Esophagus muscularis mucosa (tissue), 4 donors: ENCODE measurements around the gene GALNT14. TPM values are rescaled to one million over a fixed set of nuclear protein-coding genes. Genes with fewer than 3 reads are reported as not detected.

Source experiments
- DNase-seq: peaks from one replicate; pipeline ENCODE4 v3.0.0-alpha.2; 2017; ENCODE audit errors: extremely low spot score
- H3K27ac ChIP-seq, 4 donors: fragments of 200-600 bp; sonication (generic); replicated peaks in 1 of 4; 1 replicate in 3 of 4; 2 replicates in 1 of 4; pipeline ENCODE4 v1.5.1; 2016 to 2019; ENCODE audit warnings: mild to moderate bottlenecking in 1 of 4
- H3K27me3 ChIP-seq, 4 donors: fragments of 200-600 bp; sonication (generic); one replicate each; pipeline versions ENCODE4 v1.5.1 to v1.6.0; 2016 to 2019
- H3K36me3 ChIP-seq, 4 donors: fragments of 200-600 bp; sonication (generic); one replicate each; pipeline ENCODE4 v1.5.1; 2016 to 2019
- H3K4me1 ChIP-seq, 4 donors: fragments of 200-600 bp; sonication (generic); one replicate each; pipeline ENCODE4 v1.5.1; 2016 to 2019
- H3K4me3 ChIP-seq, 4 donors: fragments of 200-600 bp; sonication (generic); 1 replicate in 2 of 4; 2 replicates in 2 of 4; pipeline ENCODE4 v1.5.1; 2016 to 2019; ENCODE audit warnings: mild to moderate bottlenecking in 4 of 4, moderate library complexity in 1 of 4
- H3K9me3 ChIP-seq, 4 donors: fragments of 200-600 bp; sonication (generic); 1 replicate in 3 of 4; 2 replicates in 1 of 4; pipeline ENCODE4 v1.5.1; 2016 to 2019
- CTCF ChIP-seq, 3 experiments: fragments of 200-600 bp in 2 of 3; fragments of 450-650 bp in 1 of 3; sonication (generic) in 2 of 3; IDR thresholded peaks; one replicate each; pipeline ENCODE4 v1.5.1; 2017 to 2019; ENCODE audit warnings: antibody characterized with exemption in 3 of 3, mild to moderate bottlenecking in 2 of 3, moderate library complexity in 1 of 3
- EP300 ChIP-seq: sonication (generic); formaldehyde crosslinking; IDR thresholded peaks from one replicate; pipeline ENCODE4 v1.6.1; 2017; ENCODE audit warnings: antibody characterized with exemption
- POLR2A ChIP-seq: fragments of 450-650 bp; IDR thresholded peaks from one replicate; pipeline ENCODE4 v1.6.1; 2017; ENCODE audit warnings: antibody characterized with exemption, moderate library complexity, mild to moderate bottlenecking, low read depth
- POLR2AphosphoS5 ChIP-seq, 2 donors: sonication (generic); formaldehyde crosslinking; IDR thresholded peaks; one replicate each; pipeline ENCODE4 v1.6.1; 2017; ENCODE audit warnings: antibody characterized with exemption in 2 of 2
- WGBS: methylation state at CpG from one replicate; pipeline ENCODE4 v1.1.5; 2018; 5-methylcytosine and 5-hydroxymethylcytosine counted together
- intact Hi-C: fragments of 100-400 bp; cut with DNase I; formaldehyde crosslinking; loops from one replicate; pipeline ENCODE4 v1.15.1; 2023
- total RNA-seq, 4 donors: library from RNA; depleted of rRNA; stranded (reverse); fragments of >200 nt; gene quantifications; one replicate each; pipeline versions ENCODE4 v1.1.0 to v1.2.1, GENCODE V29; 2016

The GALNT14 gene
- total RNA-seq, 4 donors from 2014 or later: 0.33 to 1.0 (median 0.80) TPM; not detected in 1

- H3K4me3 ChIP-seq: no peak overlapping the region
- peaks cover 0 to 3% (median 0%) of the 10 kb centered on the region in 4 donors for H3K27me3 ChIP-seq
- H3K9me3 ChIP-seq: no peaks in the 10 kb centered on the region
- no peak for DNase-seq
- H3K36me3 ChIP-seq: no peaks in the 10 kb centered on the region
- intact Hi-C loops: no loop called here
- TF ChIP-seq EP300 (no peak), POLR2A (no peak), POLR2AphosphoS5 (IDR thresholded peaks at IDR 0.05) (no peak), CTCF (IDR thresholded peaks at IDR 0.05) (no peak)
- H3K27ac ChIP-seq: no peak overlapping the region
- WGBS: 77% methylated on average over 2 of the region's 2 CpGs
- H3K4me1 ChIP-seq: peaks cover 0 to 6% (median 0%) of the 10 kb centered on the region in 4 donors
These were observed 187.9 kb downstream of the GALNT14 start for GRCh38 chr2:30950339-30950738.

GRCh38 chr2:30949435-30949834 is 188.8 kb downstream of the GALNT14 start:
- H3K9me3 ChIP-seq: no peaks in the 10 kb centered on the region
- peaks cover 0 to 6% (median 0%) of the 10 kb centered on the region in 4 donors for H3K4me1 ChIP-seq
- no peak overlapping the region for H3K27ac ChIP-seq
- H3K27me3 ChIP-seq: peaks cover 0 to 3% (median 0%) of the 10 kb centered on the region in 4 donors
- no peaks in the 10 kb centered on the region for H3K36me3 ChIP-seq
- 93% methylated on average over 4 of the region's 4 CpGs for WGBS
- TF ChIP-seq POLR2A: no peak
- no peak overlapping the region for H3K4me3 ChIP-seq
- no peak for DNase-seq
- intact Hi-C loops: no loop called here

GRCh38 chr2:30948857-30949256 is 189.4 kb downstream of the GALNT14 start:
- TF ChIP-seq POLR2A: no peak
- no peak for TF ChIP-seq CTCF (IDR thresholded peaks at IDR 0.05)
- intact Hi-C loops: no loop called here
- Histone ChIP-seq H3K27ac (no peak overlapping the region), H3K9me3 (no peaks in the 10 kb centered on the region), H3K4me1 (peaks cover 0 to 6% (median 0%) of the 10 kb centered on the region in 4 donors), H3K36me3 (no peaks in the 10 kb centered on the region), H3K4me3 (no peak overlapping the region), H3K27me3 (peaks cover 0 to 3% (median 0%) of the 10 kb centered on the region in 4 donors)
- 80% methylated on average over 1 of the region's 2 CpGs for WGBS
- DNase-seq: no peak

GRCh38 chr2:30948130-30948529 is 190.1 kb downstream of the GALNT14 start:
- no peaks in the 10 kb centered on the region for H3K9me3 ChIP-seq
- peaks cover 0 to 3% (median 0%) of the 10 kb centered on the region in 4 donors for H3K27me3 ChIP-seq
- DNase-seq: no peak
- H3K4me1 ChIP-seq: peaks cover 0 to 6% (median 0%) of the 10 kb centered on the region in 4 donors
- no peak for TF ChIP-seq POLR2AphosphoS5 (IDR thresholded peaks at IDR 0.05)
- no peak for TF ChIP-seq CTCF (IDR thresholded peaks at IDR 0.05)
- no peak for TF ChIP-seq POLR2A
- TF ChIP-seq EP300: no peak
- H3K4me3 ChIP-seq: no peak overlapping the region
- 100% methylated on average over 1 of the region's 1 CpG for WGBS
- H3K36me3 ChIP-seq: no peaks in the 10 kb centered on the region
- intact Hi-C loops: no loop called here
- no peak overlapping the region for H3K27ac ChIP-seq

- H3K27ac ChIP-seq: no peak overlapping the region
- H3K36me3 ChIP-seq: no peaks in the 10 kb centered on the region
- peaks cover 0 to 3% (median 0%) of the 10 kb centered on the region in 4 donors for H3K27me3 ChIP-seq
- TF ChIP-seq POLR2A: no peak
- no peak for TF ChIP-seq CTCF (IDR thresholded peaks at IDR 0.05)
- TF ChIP-seq EP300: no peak
- no peak for TF ChIP-seq POLR2AphosphoS5 (IDR thresholded peaks at IDR 0.05)
- no peak for DNase-seq
- intact Hi-C loops: no loop called here
- no peak overlapping the region for H3K4me3 ChIP-seq
- peaks cover 0 to 6% (median 0%) of the 10 kb centered on the region in 4 donors for H3K4me1 ChIP-seq
- H3K9me3 ChIP-seq: no peaks in the 10 kb centered on the region
These were observed 190.6 kb downstream of the GALNT14 start for GRCh38 chr2:30947686-30948085.
